Neuronal stem cell (in vitro differentiated cells): Measurements from ENCODE around the gene SLC25A52.

ENCODE experiments used
- DNase-seq: peaks from one replicate; pipeline ENCODE4 v3.0.0-alpha.2; 2013; ENCODE audit warnings: low spot score
- H2AFZ ChIP-seq: one replicate; pipeline ENCODE4 v1.6.1; 2013; ENCODE audit warnings: mild to moderate bottlenecking, low read length, inconsistent platforms
- H2AK5ac ChIP-seq: 2 replicates; pipeline ENCODE4 v1.6.1; 2013; ENCODE audit warnings: low read depth, mild to moderate bottlenecking, inconsistent platforms, low read length, moderate library complexity, mixed read lengths
- H2BK120ac ChIP-seq: 2 replicates; pipeline ENCODE4 v1.6.1; 2013; ENCODE audit warnings: low read depth, mild to moderate bottlenecking, inconsistent platforms, low read length, moderate library complexity, mixed read lengths
- H2BK12ac ChIP-seq: one replicate; pipeline ENCODE4 v1.6.1; 2013; ENCODE audit warnings: low read length, inconsistent platforms
- H2BK15ac ChIP-seq: 2 replicates; pipeline ENCODE4 v1.6.1; 2013; ENCODE audit warnings: mild to moderate bottlenecking, low read length, inconsistent platforms, mixed read lengths
- H2BK5ac ChIP-seq: one replicate; pipeline ENCODE4 v1.6.1; 2013; ENCODE audit warnings: inconsistent platforms, mild to moderate bottlenecking, low read length, moderate library complexity
- H3K14ac ChIP-seq: one replicate; pipeline ENCODE4 v1.6.1; 2013; ENCODE audit warnings: low read length, inconsistent platforms
- H3K18ac ChIP-seq: 2 replicates; pipeline ENCODE4 v1.6.1; 2013; ENCODE audit warnings: low read length, inconsistent platforms
- H3K23ac ChIP-seq: 2 replicates; pipeline ENCODE4 v1.6.1; 2013; ENCODE audit warnings: low read depth, mild to moderate bottlenecking, mixed read lengths, low read length, inconsistent platforms; ENCODE audit not compliant: poor library complexity
- H3K27ac ChIP-seq: replicated peaks from 3 replicates; pipeline ENCODE4 v1.5.1; 2013; ENCODE audit warnings: low read length, inconsistent platforms
- H3K27me3 ChIP-seq, 3 experiments: 2 replicates each; pipeline ENCODE4 v1.6.1; 2013; ENCODE audit warnings: low read length in 3 of 3, mild to moderate bottlenecking in 2 of 3, inconsistent platforms in 1 of 3, low read depth in 1 of 3, mixed read lengths in 1 of 3, moderate library complexity in 1 of 3; ENCODE audit not compliant: control insufficient read depth in 3 of 3, insufficient read depth in 3 of 3
- H3K36me3 ChIP-seq, 2 donors: replicated peaks in 1 of 2; 2 replicates each; pipeline ENCODE4 v1.6.1; 2013; ENCODE audit warnings: low read length in 2 of 2; ENCODE audit not compliant: control insufficient read depth in 2 of 2, insufficient read depth in 2 of 2
- H3K4ac ChIP-seq: 2 replicates; pipeline ENCODE4 v1.6.1; 2013; ENCODE audit warnings: inconsistent platforms, mild to moderate bottlenecking, low read length, moderate library complexity
- H3K4me1 ChIP-seq, 2 donors: 1 replicate in 1 of 2; 2 replicates in 1 of 2; pipeline ENCODE4 v1.6.1; 2013; ENCODE audit warnings: low read length in 2 of 2, low read depth in 1 of 2; ENCODE audit not compliant: control insufficient read depth in 2 of 2, insufficient read depth in 1 of 2
- H3K4me2 ChIP-seq: one replicate; pipeline ENCODE4 v1.6.1; 2013; ENCODE audit warnings: mild to moderate bottlenecking, low read length, inconsistent platforms; ENCODE audit not compliant: insufficient read depth, poor library complexity, severe bottlenecking
- H3K4me3 ChIP-seq, 2 donors: 2 replicates each; pipeline ENCODE4 v1.5.1; 2013; ENCODE audit warnings: low read length in 2 of 2, mild to moderate bottlenecking in 2 of 2, inconsistent platforms in 1 of 2, moderate library complexity in 1 of 2
- H3K79me1 ChIP-seq: one replicate; pipeline ENCODE4 v1.6.1; 2013; ENCODE audit warnings: low read depth, mild to moderate bottlenecking, inconsistent platforms, low read length, moderate library complexity
- H3K9ac ChIP-seq: one replicate; pipeline ENCODE4 v1.6.1; 2013; ENCODE audit warnings: mild to moderate bottlenecking, low read depth, low read length, inconsistent platforms; ENCODE audit not compliant: poor library complexity
- H3K9me3 ChIP-seq, 2 donors: replicated peaks in 1 of 2; 2 replicates each; pipeline versions ENCODE3 to v1.6.1; 2013; ENCODE audit warnings: low read length in 2 of 2, mild to moderate bottlenecking in 2 of 2, inconsistent platforms in 1 of 2, low read depth in 1 of 2, mixed read lengths in 1 of 2, moderate library complexity in 1 of 2; ENCODE audit not compliant: control insufficient read depth in 2 of 2, insufficient read depth in 1 of 2
- H4K8ac ChIP-seq: one replicate; pipeline ENCODE4 v1.6.1; 2013; ENCODE audit warnings: low read depth, mild to moderate bottlenecking, inconsistent platforms, low read length, moderate library complexity
- H4K91ac ChIP-seq: one replicate; pipeline ENCODE4 v1.6.1; 2013; ENCODE audit warnings: low read length, low read depth, mild to moderate bottlenecking, inconsistent platforms; ENCODE audit not compliant: poor library complexity
- WGBS, 2 donors: extraction: QIAGEN DNeasy Blood & Tissue Kit; methylation state at CpG; one replicate each; pipeline ENCODE4 v1.1.7; 2013; ENCODE audit warnings: missing lambda C conversion rate in 2 of 2, mixed read lengths in 1 of 2; ENCODE audit not compliant: insufficient read length in 2 of 2, insufficient replicate concordance in 1 of 2; ENCODE audit errors: extremely low coverage in 2 of 2; 5-methylcytosine and 5-hydroxymethylcytosine counted together

SLC25A52 gene

GRCh38 chr18:31798399-31798798, 37.7 kb upstream of the SLC25A52 start:
- no CpG with 5 or more reads among the region's 2 CpGs for WGBS, 2 donors
- Histone ChIP-seq H3K27ac (no peak overlapping the region), H2AK5ac (no peak overlapping the region), H3K4me1 (no peaks in the 10 kb centered on the region), H4K8ac (no peak overlapping the region), H2BK15ac (no peak overlapping the region), H3K9me3 (no peaks in the 10 kb centered on the region), H3K4ac (no peak overlapping the region), H2BK12ac (no peak overlapping the region), H3K36me3 (no peaks in the 10 kb centered on the region), H2BK5ac (no peak overlapping the region), H2BK120ac (no peak overlapping the region), H3K27me3 (no peaks in the 10 kb centered on the region), H3K18ac (no peak overlapping the region), H3K14ac (no peak overlapping the region), H3K4me3 (no peak overlapping the region), H3K4me2 (no peak overlapping the region), H3K23ac (no peak overlapping the region), H4K91ac (no peak overlapping the region), H2AFZ (no peak overlapping the region), H3K79me1 (no peaks in the 10 kb centered on the region), H3K9ac (no peak overlapping the region)
- no peak for DNase-seq

GRCh38 chr18:31795747-31796146, 35.1 kb upstream of the SLC25A52 start:
- Histone ChIP-seq H3K9me3 (no peaks in the 10 kb centered on the region), H2BK120ac (no peak overlapping the region), H2AK5ac (no peak overlapping the region), H3K36me3 (no peaks in the 10 kb centered on the region), H4K91ac (no peak overlapping the region), H2BK12ac (no peak overlapping the region), H2BK5ac (no peak overlapping the region), H3K79me1 (no peaks in the 10 kb centered on the region), H3K14ac (no peak overlapping the region), H2AFZ (no peak overlapping the region), H3K4ac (no peak overlapping the region), H4K8ac (no peak overlapping the region), H3K9ac (no peak overlapping the region), H3K27me3 (no peaks in the 10 kb centered on the region), H3K23ac (no peak overlapping the region), H3K4me3 (no peak overlapping the region), H2BK15ac (no peak overlapping the region), H3K4me2 (no peak overlapping the region), H3K4me1 (no peaks in the 10 kb centered on the region), H3K27ac (no peak overlapping the region), H3K18ac (no peak overlapping the region)
- no peak for DNase-seq
- no CpG with 5 or more reads among the region's 2 CpGs for WGBS, 2 donors

- Histone ChIP-seq H3K23ac (no peak overlapping the region), H3K4ac (no peak overlapping the region), H2AFZ (no peak overlapping the region), H3K27ac (no peak overlapping the region), H2BK15ac (no peak overlapping the region), H2BK120ac (no peak overlapping the region), H4K91ac (no peak overlapping the region), H2BK5ac (no peak overlapping the region), H4K8ac (no peak overlapping the region), H2AK5ac (no peak overlapping the region), H3K9ac (no peak overlapping the region), H3K4me2 (no peak overlapping the region), H3K18ac (no peak overlapping the region), H3K79me1 (no peaks in the 10 kb centered on the region), H3K4me3 (no peak overlapping the region), H3K14ac (no peak overlapping the region), H2BK12ac (no peak overlapping the region), H3K9me3 (no peaks in the 10 kb centered on the region), H3K36me3 (no peaks in the 10 kb centered on the region), H3K27me3 (no peaks in the 10 kb centered on the region), H3K4me1 (no peaks in the 10 kb centered on the region)
- no peak for DNase-seq
Observed at GRCh38 chr18:31793531-31793930, 32.9 kb upstream of the SLC25A52 start.

GRCh38 chr18:31792580-31792911, 31.9 kb upstream of the SLC25A52 start:
- H2AFZ ChIP-seq: no peak overlapping the region
- H2BK5ac ChIP-seq: no peak overlapping the region
- H2BK12ac ChIP-seq: no peak overlapping the region
- H2BK15ac ChIP-seq: no peak overlapping the region
- no peak overlapping the region for H3K4me3 ChIP-seq
- H3K79me1 ChIP-seq: no peaks in the 10 kb centered on the region
- no peak overlapping the region for H4K8ac ChIP-seq
- no peak overlapping the region for H3K23ac ChIP-seq
- H3K14ac ChIP-seq: no peak overlapping the region
- H3K18ac ChIP-seq: no peak overlapping the region
- H3K36me3 ChIP-seq: no peaks in the 10 kb centered on the region
- no peaks in the 10 kb centered on the region for H3K9me3 ChIP-seq
- H3K27ac ChIP-seq: no peak overlapping the region
- H2BK120ac ChIP-seq: no peak overlapping the region
- H3K4ac ChIP-seq: no peak overlapping the region
- no peaks in the 10 kb centered on the region for H3K4me1 ChIP-seq
- DNase-seq: no peak
- H2AK5ac ChIP-seq: no peak overlapping the region
- H3K27me3 ChIP-seq: no peaks in the 10 kb centered on the region
- H3K9ac ChIP-seq: no peak overlapping the region
- no peak overlapping the region for H4K91ac ChIP-seq
- WGBS, 2 donors: no CpG with 5 or more reads among the region's 2 CpGs
- H3K4me2 ChIP-seq: no peak overlapping the region
